HepG2 (cell line): ENCODE measurements around the gene ATP10A.
"Not testable (repeated sequence)": the region's sequence is repeated elsewhere in the genome, so short reads cannot be mapped to it uniquely, and the experiment has no call there.

Experiments
- CTCF ChIP-seq: sonication (generic); formaldehyde crosslinking; IDR thresholded peaks from 2 replicates; pipeline ENCODE4 v1.5.0; 2020; ENCODE audit warnings: mild to moderate bottlenecking, missing genetic modification reagents, moderate library complexity
- EZH2 ChIP-seq: conservative IDR thresholded peaks from 2 replicates; pipeline ENCODE4 v1.6.1; 2012; ENCODE audit warnings: mild to moderate bottlenecking, low read depth, low read length, moderate library complexity
- FIP1L1 ChIP-seq: fragments of 200-400 bp; formaldehyde crosslinking; IDR thresholded peaks from 2 replicates; pipeline ENCODE4 v1.6.1; 2018; ENCODE audit warnings: low read depth, mild to moderate bottlenecking, low read length, moderate library complexity, borderline replicate concordance; ENCODE audit not compliant: insufficient read depth
- HDAC6 ChIP-seq: fragments of 200-600 bp; sonication (generic); IDR thresholded peaks from 2 replicates; pipeline ENCODE4 v1.7.0; 2017; ENCODE audit warnings: mild to moderate bottlenecking, antibody characterized with exemption, low read length, low read depth
- TIGD3 ChIP-seq: sonication (generic); formaldehyde crosslinking; IDR thresholded peaks from 2 replicates; pipeline ENCODE4 v1.5.1; 2020; ENCODE audit warnings: mild to moderate bottlenecking, missing genetic modification reagents, borderline replicate concordance
- TOE1 ChIP-seq: sonication (generic); formaldehyde crosslinking; IDR thresholded peaks from 2 replicates; pipeline ENCODE4 v1.4.0; 2020; ENCODE audit warnings: mild to moderate bottlenecking, missing genetic modification reagents
- ZBTB49 ChIP-seq: sonication (generic); formaldehyde crosslinking; IDR thresholded peaks from 2 replicates; pipeline ENCODE4 v1.4.0; 2020; ENCODE audit warnings: missing genetic modification reagents, borderline replicate concordance
- ZGPAT ChIP-seq: IDR thresholded peaks from 2 replicates; pipeline ENCODE4 v1.6.1; 2016; ENCODE audit warnings: mild to moderate bottlenecking
- ZNF770 ChIP-seq: sonication (generic); formaldehyde crosslinking; IDR thresholded peaks from 2 replicates; pipeline ENCODE4 v1.5.0; 2020; ENCODE audit warnings: mild to moderate bottlenecking, missing genetic modification reagents

GRCh38 chr15:25640959-25641358 is 222.2 kb downstream of the ATP10A start:
- not testable (repeated sequence) for TF ChIP-seq FIP1L1; TOE1 (CRISPR knock-in tag); CTCF (CRISPR knock-in tag); EZH2; HDAC6; ZNF770 (CRISPR knock-in tag); ZGPAT (CRISPR knock-in tag); ZBTB49; TIGD3 (CRISPR knock-in tag)
